Measurements from ENCODE around the gene RAX2.
"Not testable (repeated sequence)": the region's sequence is repeated elsewhere in the genome, so short reads cannot be mapped to it uniquely, and the experiment has no call there.

Gene RAX2

DNA sequence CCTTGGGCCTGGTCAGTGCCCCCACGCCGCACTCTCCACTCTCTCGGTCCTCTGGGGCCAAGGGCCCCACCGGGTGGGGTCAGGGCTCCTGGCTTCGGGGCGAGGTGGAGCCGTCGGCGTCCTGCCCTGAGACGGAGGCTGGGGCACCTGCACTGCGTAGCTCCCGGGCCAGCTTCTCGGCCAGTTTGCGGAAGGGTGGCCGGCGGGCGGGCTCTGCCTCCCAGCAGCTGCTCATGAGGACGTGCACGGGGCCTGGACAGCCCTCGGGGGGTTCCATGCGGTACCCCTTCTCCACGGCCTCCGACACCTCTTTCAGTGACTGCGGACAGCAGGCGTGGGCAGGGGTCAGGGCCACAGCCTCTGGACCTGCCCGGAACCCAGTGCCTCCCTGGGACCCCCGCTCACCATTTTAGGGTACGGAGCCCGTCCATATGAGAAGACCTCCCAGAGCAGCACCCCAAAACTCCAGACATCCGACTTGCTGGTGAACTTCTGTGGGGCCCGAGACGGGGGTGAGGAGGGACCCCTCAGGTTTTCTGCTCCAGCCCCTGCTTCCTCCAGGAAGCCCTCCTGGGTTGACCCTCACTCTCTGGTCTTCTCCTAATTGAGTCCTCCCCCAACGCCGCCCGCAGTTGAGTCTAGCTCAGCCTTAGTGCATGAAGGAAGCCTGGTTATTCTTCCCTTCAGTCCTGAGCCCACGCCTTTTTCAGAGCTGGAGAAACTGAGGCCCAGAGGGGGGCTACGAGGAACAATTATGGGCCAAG is 6.3 kb upstream of the RAX2 start:
- in situ Hi-C loops (cut with MboI; ENCODE audit: low sequenced_read_pairs): no loop called here

DNA sequence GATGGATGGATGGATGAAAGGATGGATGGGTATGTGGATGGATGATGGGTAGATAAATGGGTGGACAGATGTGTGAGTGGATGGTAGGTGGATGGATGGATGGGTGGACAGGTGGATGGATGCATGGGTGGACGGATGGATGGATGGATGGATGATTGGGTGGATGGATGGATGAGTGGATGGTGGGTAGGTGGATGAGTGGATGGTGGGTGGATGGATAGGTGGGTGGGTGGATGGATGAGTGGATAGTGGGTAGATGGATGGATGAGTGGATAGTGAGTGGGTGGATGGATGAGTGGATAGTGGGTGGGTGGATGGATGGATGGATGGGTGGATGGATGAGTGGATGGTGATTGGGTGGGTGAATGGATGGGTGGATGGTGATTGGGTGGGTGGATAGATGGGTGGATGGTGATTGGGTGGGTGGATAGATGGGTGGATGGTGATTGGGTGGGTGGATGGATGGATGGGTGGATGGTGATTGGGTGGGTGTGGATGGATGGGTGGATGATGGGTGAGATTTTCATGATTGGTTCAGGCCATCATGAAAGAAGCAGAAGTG is 4.5 kb upstream of the RAX2 start:
- in situ Hi-C loops (cut with MboI; ENCODE audit: low sequenced_read_pairs): no loop called here

DNA sequence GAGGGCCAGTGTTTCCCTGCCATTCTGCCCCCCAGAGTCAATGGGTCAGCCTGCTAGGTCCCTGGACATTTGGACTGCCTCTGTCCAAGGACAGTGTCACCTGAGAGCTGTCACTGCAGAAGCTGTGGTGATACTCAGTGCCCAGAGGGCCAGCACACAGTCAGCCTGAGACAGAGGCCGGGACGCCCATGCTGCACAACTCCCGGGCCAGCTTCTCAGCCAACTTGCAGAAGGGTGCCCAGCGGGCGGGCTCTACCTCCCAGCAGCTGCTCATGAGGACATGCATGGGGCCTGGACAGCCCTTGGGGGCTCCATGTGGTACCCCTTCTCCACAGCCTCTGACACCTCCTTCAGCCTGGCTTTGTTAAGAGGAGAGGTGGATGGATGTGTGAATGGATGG is 3.8 kb upstream of the RAX2 start:
- in situ Hi-C loops (cut with MboI; ENCODE audit: low sequenced_read_pairs): no loop called here

DNA sequence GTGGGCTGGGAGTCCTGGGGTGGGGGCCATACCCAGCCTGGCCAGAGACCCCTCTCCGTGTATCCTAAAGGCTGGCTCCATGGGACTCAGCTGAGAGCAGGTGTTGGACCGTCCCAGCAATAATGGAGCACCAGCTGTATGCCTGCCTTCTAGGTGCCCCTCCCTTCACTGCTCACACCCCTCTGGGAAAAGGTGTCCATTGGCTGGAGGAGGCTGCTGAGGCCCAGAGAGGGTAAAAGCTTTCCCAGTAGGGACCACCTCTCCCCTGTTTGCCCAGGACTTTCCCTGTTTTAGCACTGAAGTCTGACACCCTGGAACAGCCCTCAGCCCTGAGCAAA is 3.3 kb upstream of the RAX2 start:
- in situ Hi-C loops (cut with MboI; ENCODE audit: low sequenced_read_pairs): no loop called here

DNA sequence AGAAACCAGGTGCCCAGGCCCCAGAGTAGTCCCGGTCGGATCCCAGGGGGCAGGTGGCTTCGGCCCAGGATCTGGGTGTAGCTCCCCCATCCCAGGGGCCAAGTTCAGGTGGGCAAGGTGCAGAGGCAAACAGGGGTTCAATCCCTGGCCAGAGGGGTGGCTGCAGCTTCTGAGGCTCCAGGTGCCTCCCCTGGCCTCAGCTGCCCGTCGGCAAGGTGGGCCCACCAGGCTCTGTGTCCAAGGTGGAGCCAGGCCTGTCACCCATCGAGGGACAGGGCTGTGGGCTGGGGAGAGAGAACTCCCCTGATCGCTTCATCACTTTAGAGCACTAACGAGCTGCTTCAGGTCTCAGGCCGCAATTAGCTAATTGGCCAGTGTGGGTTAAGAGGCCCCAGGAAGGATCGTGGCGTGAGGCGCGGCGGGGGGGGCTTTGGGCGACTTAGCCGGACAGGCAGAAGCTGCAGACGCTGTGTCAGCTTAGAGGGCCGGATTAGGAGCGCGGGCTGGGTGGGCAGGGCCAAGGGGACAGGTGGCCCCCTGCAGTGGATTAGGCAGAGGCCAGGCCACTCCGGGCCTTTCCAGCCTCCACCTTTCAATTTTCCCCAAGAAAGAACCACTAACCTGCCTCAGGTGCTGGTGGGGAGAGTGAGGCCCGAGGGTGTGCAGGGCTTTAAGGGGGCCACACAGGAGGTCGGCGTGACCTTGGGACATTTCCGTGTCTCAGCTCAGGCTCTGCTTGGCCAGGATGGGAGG is 2.8 kb upstream of the RAX2 start:
- in situ Hi-C loops (cut with MboI; ENCODE audit: low sequenced_read_pairs): no loop called here

DNA sequence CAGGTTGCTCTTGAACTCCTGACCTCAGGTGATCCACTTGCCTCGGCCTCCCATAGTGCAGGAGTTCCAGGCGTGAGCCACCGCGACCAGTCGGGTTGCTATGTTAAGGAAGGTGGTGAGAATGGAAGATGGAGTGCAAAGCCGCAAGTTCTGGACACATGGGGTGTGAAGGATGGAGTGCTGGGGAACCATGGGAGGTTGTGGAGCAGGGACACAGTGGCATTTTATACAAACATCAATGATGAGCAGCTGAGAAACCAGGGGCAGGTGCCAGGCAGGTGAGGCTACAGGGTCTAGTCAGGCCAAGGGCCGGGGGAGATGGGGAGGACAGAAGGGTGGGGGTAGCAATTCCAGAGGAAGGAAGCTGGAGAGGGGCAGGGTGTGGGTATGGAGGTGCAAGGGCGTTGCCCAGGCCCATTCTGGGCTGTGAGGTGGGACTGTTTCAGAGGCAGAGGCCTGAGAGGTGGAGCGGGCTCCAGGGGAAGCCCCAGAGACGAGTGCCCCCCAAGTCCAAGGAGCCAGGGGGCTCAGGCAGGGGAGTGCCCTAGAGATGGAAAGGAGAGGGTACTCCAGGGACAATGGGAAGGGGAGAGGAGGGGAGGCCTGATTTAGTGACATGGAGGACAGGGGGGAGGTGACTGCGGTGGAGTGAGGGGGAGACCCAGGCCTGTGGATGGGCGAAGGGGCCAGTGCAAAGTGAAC is 1.9 kb upstream of the RAX2 start:
- in situ Hi-C loops (cut with MboI; ENCODE audit: low sequenced_read_pairs): no loop called here

DNA sequence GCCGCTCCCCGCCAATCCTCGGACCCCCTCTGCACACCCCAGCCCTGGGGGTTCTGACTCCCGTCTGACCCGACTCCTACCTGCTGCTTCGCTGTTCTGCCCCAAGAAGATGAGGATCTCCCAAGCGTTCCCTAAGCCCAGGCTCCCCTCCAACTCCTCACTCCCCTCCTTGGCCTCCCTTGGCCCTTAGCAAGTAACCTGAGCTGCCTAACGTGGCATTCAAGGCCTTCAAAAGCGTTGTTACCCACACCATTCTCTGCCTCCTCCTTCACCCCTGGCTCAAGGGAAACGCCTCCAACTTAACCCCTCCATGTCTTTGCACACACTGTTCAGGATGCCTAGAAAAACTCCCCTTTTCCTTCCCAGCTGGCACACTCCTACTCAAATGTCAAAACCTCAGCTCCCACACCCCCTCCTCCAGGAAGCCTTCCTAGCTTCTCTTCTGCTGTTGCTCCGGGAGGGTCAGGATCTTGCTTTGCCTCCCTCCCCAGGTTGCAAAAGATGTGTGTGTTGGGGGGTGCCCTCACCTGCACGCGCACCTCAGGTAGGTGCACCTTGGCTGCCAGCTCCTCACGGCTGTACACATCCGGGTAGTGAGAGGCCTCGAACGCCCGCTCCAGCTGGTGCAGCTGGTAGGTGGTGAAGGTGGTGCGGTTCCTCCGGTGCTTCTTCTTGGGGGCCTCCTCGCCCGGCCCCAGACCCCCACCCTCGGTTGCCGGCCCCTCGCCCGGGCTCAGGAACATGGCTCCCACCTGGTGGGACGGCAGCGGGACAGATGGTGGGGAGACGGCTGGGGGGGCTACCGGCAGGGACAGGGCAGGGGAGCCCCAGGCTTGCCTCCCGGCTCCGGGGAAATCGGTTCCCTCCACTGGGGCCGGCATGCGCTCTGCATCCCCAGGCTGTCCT is 775 bp downstream of the RAX2 start:
- in situ Hi-C loops (cut with MboI; ENCODE audit: low sequenced_read_pairs): no loop called here

DNA sequence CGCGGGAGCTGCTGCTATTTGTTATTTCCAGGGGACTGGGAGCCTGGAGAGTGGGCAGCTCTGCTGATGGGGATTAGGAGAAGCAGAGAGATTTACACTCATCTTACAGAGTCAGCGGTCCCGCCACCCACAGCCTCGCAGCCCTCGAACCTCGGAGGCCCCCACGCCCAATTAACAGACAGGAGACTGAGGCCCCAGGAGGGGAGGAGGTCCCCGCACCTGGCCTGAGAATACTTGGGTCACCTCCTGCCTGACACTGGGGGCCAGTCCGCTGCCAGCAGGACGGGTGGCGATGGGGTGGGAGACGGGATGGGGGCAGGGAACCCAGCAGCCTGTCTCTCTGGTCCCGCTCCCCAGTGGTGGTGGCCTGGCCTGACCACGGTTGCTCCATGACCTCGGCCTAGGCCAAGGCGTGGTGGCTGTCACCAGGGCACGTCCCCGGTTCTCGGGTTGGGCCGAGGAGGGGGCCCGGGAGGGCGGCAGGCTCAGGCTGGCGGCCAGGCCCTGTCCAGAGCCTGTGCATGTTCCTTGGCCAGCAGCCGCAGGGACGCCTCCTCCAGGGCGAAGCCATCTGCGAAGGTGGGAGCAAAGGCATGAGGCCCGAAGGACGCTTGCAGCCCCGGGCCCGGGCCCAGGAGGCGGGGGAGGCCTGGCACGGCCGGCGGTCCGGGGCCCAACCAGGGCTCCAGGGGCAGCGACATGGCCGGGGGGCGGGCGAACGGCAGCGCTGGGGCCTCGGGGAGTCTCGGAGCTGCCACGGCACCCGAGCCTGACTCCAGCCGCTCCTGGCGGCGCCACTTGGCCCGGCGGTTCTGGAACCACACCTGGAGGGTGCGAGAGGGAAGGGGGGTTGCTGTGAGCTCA is 1.7 kb downstream of the RAX2 start:
- in situ Hi-C loops (cut with MboI; ENCODE audit: low sequenced_read_pairs): no loop called here

DNA sequence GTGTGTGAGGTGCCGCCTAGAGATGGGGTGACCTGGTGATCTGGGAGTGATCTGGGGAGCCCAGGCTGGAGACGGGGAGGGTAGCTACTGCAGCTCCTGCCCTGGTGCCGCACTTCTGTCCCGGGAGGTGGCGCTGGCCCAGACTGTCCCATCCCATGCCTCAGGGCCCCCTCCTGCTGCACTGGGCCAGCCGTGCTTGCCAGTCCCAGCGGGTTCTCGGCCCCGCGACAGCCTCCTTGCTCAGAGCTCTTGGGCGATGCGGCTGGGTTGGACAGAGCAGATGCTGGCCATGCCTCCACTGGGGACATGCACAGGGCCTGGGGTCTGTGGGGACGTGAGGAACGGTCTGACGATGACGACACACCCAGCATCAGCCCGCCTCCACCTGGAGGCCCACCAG is 2.5 kb downstream of the RAX2 start:
- in situ Hi-C loops (cut with MboI; ENCODE audit: low sequenced_read_pairs): no loop called here

DNA sequence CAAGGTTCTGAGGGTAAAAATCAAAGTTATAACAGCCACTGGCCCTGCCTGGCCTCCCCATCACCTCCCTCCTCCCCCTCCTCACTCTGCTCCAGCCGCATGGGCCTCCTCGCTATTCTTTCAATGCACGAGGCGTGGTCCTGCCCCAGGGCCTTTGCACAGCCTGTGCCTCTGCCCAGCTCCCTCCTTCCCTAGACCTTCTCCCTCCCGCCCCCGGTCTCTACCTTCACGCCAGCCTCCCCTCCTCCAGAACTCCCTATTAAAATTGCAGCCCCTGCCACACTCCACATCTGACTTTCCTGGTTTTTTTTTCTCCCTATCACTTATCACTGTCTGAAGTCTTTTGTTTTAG is 3.3 kb downstream of the RAX2 start:
- in situ Hi-C loops (cut with MboI; ENCODE audit: low sequenced_read_pairs): no loop called here

DNA sequence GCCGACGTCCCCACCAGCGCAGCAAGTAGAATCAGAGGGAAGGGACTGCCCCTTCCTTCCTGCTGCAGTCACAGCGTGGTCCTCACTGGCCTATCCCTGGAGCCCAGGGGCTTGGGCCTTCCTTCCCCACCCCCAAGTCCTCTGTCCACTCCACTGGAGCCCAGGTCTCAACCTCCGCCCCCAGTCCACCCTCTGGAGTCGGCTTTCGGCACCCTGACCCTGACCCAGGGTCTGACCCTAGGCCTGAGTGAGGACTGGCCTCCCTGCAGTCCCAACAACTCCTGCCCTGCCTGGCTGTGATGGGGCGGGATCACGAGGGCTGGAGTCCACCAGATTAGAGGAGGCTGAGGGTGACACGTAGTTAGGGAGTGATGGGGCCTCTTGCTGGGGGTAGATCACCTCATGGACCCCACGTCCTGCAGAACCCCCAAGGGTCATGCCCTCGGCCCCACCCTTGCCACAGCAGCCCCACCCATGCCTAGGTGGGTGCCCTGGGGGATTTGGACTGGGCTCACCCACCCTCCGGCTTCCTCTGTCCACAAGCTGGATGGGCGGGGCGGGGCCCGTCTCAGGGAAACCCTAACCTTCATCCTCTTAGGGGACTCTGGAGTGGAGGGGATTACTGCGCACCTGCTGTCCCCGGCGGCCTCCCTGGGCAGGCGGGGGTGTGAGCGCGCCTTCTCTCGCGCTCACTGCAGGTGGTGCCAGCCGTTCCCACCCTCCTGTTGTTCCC is 3.8 kb downstream of the RAX2 start:
- in situ Hi-C loops (cut with MboI; ENCODE audit: low sequenced_read_pairs): no loop called here

DNA sequence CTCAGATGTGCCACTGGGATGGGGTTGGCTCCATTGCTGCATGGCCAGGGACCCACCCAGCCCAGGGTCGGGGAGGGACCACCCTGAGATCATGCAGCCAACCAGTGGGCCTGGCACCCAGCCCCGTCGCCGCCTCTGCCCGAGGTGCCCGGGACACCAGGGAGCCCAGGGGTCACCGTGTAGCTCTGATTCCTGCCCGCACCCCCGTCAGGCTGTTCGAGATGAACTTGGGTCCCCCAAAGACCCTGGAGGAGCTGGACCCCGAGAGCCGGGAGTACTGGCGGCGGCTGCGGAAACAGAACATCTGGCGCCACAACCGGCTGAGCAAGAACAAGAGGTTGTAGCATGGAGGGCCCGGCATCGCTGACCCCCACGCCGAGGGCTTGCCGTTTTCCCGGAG is 5.0 kb downstream of the RAX2 start:
- in situ Hi-C loops (cut with MboI; ENCODE audit: low sequenced_read_pairs): no loop called here

DNA sequence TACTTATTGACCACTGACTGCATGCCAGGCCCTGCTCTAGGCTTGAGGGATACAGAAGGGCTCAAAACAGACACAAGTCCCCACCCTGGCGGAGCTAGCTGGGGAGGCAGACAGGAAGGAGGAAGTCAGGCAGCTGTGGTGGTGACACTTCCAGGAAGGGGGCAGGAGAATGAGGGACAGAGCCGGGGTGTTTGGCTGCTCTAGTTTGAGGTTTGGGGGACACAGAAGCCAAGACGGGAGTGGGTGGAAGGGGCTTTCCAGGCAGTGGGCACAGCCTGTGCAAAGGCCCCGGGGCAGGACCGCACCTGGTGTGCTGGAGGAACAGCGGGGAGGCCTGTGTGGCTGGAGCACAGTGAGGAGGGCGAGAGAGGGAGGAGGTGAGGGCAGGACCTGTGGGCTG is 5.5 kb downstream of the RAX2 start:
- in situ Hi-C loops (cut with MboI; ENCODE audit: low sequenced_read_pairs): no loop called here

DNA sequence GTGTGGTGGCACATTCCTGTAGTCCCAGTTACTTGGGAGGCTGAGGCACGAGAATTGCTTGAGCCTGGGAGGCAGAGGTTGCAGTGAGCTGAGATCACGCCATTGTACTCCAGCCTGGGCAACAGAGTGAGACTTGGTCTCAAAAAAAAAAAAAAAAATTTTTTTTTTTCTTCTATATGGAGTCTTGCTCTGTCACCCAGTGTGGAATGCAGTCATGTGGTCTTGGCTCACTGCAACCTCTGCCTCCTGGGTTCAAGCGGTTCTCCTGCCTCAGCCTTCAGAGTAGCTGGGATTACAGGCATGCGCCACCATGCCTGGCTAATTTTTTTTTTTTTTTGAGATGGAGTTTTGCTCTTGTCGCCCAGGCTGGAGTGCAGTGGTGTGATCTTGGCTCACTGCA is 6.3 kb downstream of the RAX2 start:
- in situ Hi-C loops (cut with MboI; ENCODE audit: low sequenced_read_pairs): not testable (repeated sequence)

DNA sequence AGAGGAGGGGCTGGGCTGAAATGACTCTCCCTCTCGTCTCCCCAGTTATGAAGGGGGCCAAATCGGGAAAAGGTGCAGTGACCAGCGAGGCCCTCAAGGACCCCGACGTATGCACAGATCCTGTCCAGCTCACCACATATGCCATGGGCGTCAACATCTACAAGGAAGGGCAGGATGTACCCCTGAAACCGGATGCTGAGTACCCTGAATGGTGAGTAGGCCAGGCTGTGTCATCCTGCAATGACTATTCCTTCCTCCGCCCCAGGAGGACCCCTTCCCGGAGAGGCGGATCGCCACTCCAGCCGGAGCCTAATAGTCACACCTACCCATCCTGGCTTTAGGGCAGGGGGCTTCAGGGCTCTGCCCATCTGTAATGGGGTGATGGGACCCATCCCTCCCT is 6.9 kb downstream of the RAX2 start:
- in situ Hi-C loops (cut with MboI; ENCODE audit: low sequenced_read_pairs): no loop called here

DNA sequence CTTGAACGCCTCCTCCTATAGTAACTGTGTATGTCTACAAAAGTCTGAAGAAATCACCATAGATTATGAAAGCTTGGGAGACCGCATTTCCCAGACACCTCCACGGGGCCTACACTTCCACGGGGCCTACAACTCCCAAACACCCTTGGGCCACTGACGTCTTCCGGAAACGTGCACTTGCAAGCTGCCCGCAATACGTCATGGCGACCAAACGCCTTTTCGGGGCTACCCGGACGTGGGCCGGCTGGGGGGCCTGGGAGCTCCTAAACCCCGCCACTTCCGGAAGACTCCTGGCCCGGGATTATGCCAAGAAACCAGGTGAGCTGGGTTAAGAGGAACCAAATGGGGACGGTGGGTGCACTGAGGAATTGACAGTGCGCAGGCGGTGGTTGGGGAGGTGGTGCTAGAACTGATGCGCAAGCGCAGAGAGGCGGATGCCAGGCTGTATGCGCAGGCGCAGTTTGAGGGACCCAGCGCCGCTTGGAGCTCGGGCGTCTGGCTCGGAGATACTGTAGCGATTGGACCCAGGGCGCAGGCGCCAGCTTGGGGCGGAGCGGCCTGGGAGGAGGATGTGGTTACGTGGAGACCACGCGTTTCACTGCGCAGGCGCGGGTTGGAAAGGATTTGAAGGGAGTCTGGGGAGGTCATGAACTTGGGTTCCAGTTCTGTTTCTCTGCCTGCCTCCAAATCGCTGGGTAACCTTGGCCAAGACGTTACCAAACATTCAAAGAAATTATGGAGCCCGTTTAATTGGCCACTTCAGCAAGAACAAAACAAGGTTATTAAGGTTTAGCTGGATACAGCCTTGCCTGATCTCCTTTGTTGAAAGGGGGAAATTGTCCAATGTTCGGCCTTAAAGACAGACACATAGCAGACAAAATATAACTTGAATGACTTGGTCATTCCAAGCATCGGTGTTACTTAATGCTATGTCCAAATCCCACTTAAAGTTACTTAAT is 9.2 kb downstream of the RAX2 start, which contains the start of gene MRPL54:
Gene MRPL54 (plus strand): TSS at position 182 of the 959 bp plus-strand sequence. CDS start 19 bp downstream, at position 201.
- in situ Hi-C loops (cut with MboI; ENCODE audit: low sequenced_read_pairs): no loop called here

DNA sequence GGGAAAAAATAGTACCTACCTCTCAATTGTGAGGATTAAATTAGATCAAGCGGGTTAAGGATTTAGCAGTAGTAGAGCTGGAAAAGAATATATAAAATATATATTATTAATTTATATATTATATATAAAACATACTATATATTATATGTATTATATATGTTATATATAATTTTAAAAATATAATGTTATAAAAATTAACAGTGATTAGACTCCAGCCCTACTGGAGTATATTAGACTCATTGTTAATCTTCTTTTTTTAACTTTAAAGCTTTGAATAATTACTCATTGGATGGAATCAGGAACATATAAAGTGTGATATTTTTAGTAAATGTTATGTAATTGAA is 9.9 kb downstream of the RAX2 start:
- in situ Hi-C loops (cut with MboI; ENCODE audit: low sequenced_read_pairs): no loop called here

Data from HL-60/S4 treated with retinoic acid at 250 ng/mL for 4 days and 3 days (cell line).